WTC11 (cell line): ENCODE measurements around the gene GABRR1. TPM values are rescaled to one million over a fixed set of nuclear protein-coding genes. Genes with fewer than 3 reads are reported as not detected.
A peak's percentile ranks its signal among the peaks of the same experiment; 100 is the strongest.
"Not testable (repeated sequence)": the region's sequence is repeated elsewhere in the genome, so short reads cannot be mapped to it uniquely, and the experiment has no call there.

Source experiments
- ATAC-seq: fragments of 200-7000 bp; cut with Tn5 transposase; 2 replicates; pipeline ENCODE4 v1.10.0; 2021; ENCODE audit warnings: mild to moderate bottlenecking, moderate library complexity
- CTCF ChIA-PET: fragments of 300-600 bp; sonication (Branson Sonifier 250); formaldehyde crosslinking; loops from one replicate; lab custom pipeline; 2021; ENCODE audit warnings: antibody characterized with exemption; lab: Charles Lee
- POLR2A ChIA-PET: fragments of 350-600 bp; sonication (Branson Sonifier 250); formaldehyde crosslinking; loops from one replicate; lab custom pipeline; 2021; ENCODE audit warnings: antibody characterized with exemption; lab: Charles Lee
- DNase-seq: peaks from one replicate; pipeline ENCODE4 v3.0.0; 2021; ENCODE audit warnings: low spot score
- H3K27ac Mint-ChIP-seq: 2 replicates; pipeline ENCODE4 v1.8.0; 2021; ENCODE audit warnings: mixed read lengths
- H3K27me3 Mint-ChIP-seq: 2 replicates; pipeline ENCODE4 v1.8.0; 2021; ENCODE audit warnings: low read depth, mild to moderate bottlenecking, moderate library complexity, mixed read lengths
- H3K36me3 Mint-ChIP-seq: 2 replicates; pipeline ENCODE4 v1.8.0; 2021; ENCODE audit warnings: mixed read lengths
- H3K4me1 Mint-ChIP-seq: 2 replicates; pipeline ENCODE4 v1.8.0; 2022; ENCODE audit warnings: mixed read lengths
- H3K4me3 Mint-ChIP-seq: 2 replicates; pipeline ENCODE4 v1.8.0; 2021; ENCODE audit warnings: mild to moderate bottlenecking, moderate library complexity, mixed read lengths
- H3K9me3 Mint-ChIP-seq: 2 replicates; pipeline ENCODE4 v1.8.0; 2021; ENCODE audit warnings: mixed read lengths
- ETV6 ChIP-seq: sonication (generic); formaldehyde crosslinking; IDR thresholded peaks from 2 replicates; pipeline ENCODE4 v1.8.1; 2022; ENCODE audit warnings: mild to moderate bottlenecking, missing genetic modification reagents
- GABPB1 ChIP-seq: sonication (generic); formaldehyde crosslinking; IDR thresholded peaks from 2 replicates; pipeline ENCODE4 v1.8.1; 2023; ENCODE audit warnings: mild to moderate bottlenecking, missing genetic modification reagents
- SP1 ChIP-seq: sonication (generic); formaldehyde crosslinking; conservative IDR thresholded peaks from 2 replicates; pipeline ENCODE4 v1.8.1; 2022; ENCODE audit warnings: missing genetic modification reagents
- TEAD1 ChIP-seq: sonication (generic); formaldehyde crosslinking; IDR thresholded peaks from 2 replicates; pipeline ENCODE4 v1.8.0; 2022; ENCODE audit warnings: mild to moderate bottlenecking, missing genetic modification reagents
- TP53 ChIP-seq: sonication (generic); formaldehyde crosslinking; IDR thresholded peaks from 2 replicates; pipeline ENCODE4 v1.8.1; 2023; ENCODE audit warnings: mild to moderate bottlenecking, missing genetic modification reagents
- ZNF396 ChIP-seq: fragments of 250-450 bp; sonication (Bioruptor Pico); IDR thresholded peaks from 2 replicates; pipeline ENCODE4 v1.8.0; 2021; ENCODE audit warnings: mild to moderate bottlenecking, moderate library complexity, borderline replicate concordance
- ZNF416 ChIP-seq: fragments of 250-450 bp; sonication (Bioruptor Pico); IDR thresholded peaks from 2 replicates; pipeline ENCODE4 v1.9.0; 2021; ENCODE audit warnings: mild to moderate bottlenecking, inconsistent platforms
- total RNA-seq: library from RNA; stranded (reverse); gene quantifications from 3 replicates; pipeline ENCODE4 v1.2.3, GENCODE V29; 2021
- TF ChIP-seq, protein P1 (sequence below): sonication (generic); formaldehyde crosslinking; IDR thresholded peaks from 2 replicates; pipeline ENCODE4 v1.8.1; 2023; ENCODE audit warnings: mild to moderate bottlenecking, missing genetic modification reagents, moderate library complexity
- TF ChIP-seq, protein P2 (sequence below): sonication (generic); formaldehyde crosslinking; conservative IDR thresholded peaks from 2 replicates; pipeline ENCODE4 v1.8.1; 2022; ENCODE audit warnings: mild to moderate bottlenecking, missing genetic modification reagents
- TF ChIP-seq, protein P3 (sequence below): sonication (generic); formaldehyde crosslinking; IDR thresholded peaks from 2 replicates; pipeline ENCODE4 v1.8.0; 2022; ENCODE audit warnings: missing genetic modification reagents
- TF ChIP-seq, protein P4 (sequence below): fragments of 200-600 bp; IDR thresholded peaks from 2 replicates; pipeline ENCODE4 v1.8.0; 2022; ENCODE audit warnings: antibody characterized with exemption

GABRR1 gene
- total RNA-seq, 1 experiment from 2014 or later, result 0.24 TPM

DNA sequence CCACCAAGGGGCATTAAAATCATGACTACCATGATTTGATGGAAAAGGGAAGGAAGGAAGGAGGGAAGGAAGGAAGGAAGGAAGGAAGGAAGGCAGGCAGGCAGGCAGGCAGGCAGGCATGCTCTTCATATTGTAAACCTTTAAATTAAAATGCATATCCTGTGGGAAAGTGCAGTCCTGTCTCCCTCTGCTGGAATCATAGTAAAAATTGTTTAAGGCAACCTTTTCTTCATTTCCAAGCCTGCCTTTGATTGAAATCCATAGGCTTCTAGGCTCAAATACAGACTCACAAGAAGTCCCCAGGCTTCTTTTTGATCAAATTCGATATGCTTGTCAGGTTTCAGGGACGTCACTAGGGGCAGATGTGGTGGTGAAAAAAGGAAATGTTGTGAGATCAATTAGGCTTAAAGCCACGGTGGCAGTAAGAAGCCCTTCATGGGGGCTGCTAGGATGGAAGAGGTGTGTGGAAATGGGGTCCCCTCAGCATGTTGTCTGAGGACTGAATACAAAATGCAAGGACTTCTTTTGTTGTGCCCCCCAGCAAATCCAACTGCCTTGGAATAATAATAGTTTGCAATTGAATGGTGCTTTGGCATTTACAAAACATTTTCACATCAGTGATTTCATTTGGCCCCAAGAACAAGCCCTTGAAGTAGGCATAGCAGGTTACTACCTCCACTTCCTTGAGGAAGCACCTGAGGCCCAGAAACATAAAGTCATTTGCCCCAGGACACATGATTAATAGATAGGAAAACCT lies 25.6 kb upstream of the GABRR1 start:
- POLR2A ChIA-PET, result no interaction called here
- no peak for DNase-seq
- TF ChIP-seq TP53 (CRISPR knock-in tag) (no peak), ETV6 (CRISPR knock-in tag) (peak; percentile 72; the same call in 1 of the 2 replicates), SP1 (CRISPR knock-in tag) (0 out of 2 replicates have a peak, but pooled peaks have one; percentile 22)
- peak overlapping the region; percentile 28; the same call in 1 of the 2 replicates for H3K4me3 Mint-ChIP-seq
- peak overlapping the region; percentile 88 for H3K27ac Mint-ChIP-seq
- peaks cover 18% of the 10 kb centered on the region for H3K27me3 Mint-ChIP-seq
- H3K36me3 Mint-ChIP-seq, result peaks cover 6% of the 10 kb centered on the region; the same call in 1 of the 2 replicates
- peaks cover 6% of the 10 kb centered on the region for H3K9me3 Mint-ChIP-seq
- peaks cover 40% of the 10 kb centered on the region for H3K4me1 Mint-ChIP-seq
- CTCF ChIA-PET, result interaction anchor here (0.7 kb wide), 1 partner anchor 162 kb away, joined by 6 read pairs; the partner anchor contains the start of gene PNRC1
- peak; percentile 80 for ATAC-seq

GRCh38 chr6:89239338-89239737 lies 22.2 kb upstream of the GABRR1 start:
- ChIA-PET CTCF (interaction anchor here (0.6 to 0.9 kb wide), 4 partner anchors 126 to 689 kb away, joined by 3 to 4 read pairs (median 3); partner anchors contain the start of gene PNRC1), POLR2A (no interaction called here)
- peak; percentile 53 for ATAC-seq

DNA sequence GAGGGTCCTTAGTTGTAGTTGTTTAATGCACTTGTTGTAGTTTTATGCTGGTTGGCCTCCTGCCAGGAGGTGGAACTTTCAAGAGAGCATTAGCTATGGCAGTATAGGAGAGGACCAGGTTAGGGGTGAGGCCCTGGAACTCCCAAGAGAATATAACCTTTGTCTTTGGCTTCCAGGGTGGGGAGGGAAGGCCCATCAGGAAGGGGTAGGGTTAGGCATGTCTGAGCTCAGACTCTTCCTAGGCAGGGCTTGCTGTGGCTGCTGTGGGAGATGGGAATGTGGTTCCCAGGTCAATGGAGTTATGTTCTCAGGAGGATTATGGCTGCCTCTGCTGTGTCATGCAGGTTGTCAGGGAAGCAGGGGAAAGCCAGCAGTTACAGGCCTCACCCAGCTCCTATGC lies 20.0 kb upstream of the GABRR1 start:
- DNase-seq (no peak), ATAC-seq (no peak)
- Mint-ChIP-seq H3K27ac (no peak overlapping the region), H3K36me3 (peaks cover 47% of the 10 kb centered on the region), H3K4me1 (peaks cover 16% of the 10 kb centered on the region), H3K27me3 (peaks cover 2% of the 10 kb centered on the region; the same call in 1 of the 2 replicates), H3K4me3 (no peak overlapping the region), H3K9me3 (peaks cover 47% of the 10 kb centered on the region)
- CTCF ChIA-PET, result no interaction called here
- POLR2A ChIA-PET, result no interaction called here
- TF ChIP-seq GABPB1 (no peak), ZNF416 (CRISPR knock-in tag) (no peak), ZNF396 (no peak)
- TF ChIP-seq, protein P1, sequence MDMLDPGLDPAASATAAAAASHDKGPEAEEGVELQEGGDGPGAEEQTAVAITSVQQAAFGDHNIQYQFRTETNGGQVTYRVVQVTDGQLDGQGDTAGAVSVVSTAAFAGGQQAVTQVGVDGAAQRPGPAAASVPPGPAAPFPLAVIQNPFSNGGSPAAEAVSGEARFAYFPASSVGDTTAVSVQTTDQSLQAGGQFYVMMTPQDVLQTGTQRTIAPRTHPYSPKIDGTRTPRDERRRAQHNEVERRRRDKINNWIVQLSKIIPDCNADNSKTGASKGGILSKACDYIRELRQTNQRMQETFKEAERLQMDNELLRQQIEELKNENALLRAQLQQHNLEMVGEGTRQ (CRISPR knock-in tag), result no peak
- TF ChIP-seq, protein P2, sequence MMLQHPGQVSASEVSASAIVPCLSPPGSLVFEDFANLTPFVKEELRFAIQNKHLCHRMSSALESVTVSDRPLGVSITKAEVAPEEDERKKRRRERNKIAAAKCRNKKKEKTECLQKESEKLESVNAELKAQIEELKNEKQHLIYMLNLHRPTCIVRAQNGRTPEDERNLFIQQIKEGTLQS (CRISPR knock-in tag), result no peak
- TF ChIP-seq, protein P3, sequence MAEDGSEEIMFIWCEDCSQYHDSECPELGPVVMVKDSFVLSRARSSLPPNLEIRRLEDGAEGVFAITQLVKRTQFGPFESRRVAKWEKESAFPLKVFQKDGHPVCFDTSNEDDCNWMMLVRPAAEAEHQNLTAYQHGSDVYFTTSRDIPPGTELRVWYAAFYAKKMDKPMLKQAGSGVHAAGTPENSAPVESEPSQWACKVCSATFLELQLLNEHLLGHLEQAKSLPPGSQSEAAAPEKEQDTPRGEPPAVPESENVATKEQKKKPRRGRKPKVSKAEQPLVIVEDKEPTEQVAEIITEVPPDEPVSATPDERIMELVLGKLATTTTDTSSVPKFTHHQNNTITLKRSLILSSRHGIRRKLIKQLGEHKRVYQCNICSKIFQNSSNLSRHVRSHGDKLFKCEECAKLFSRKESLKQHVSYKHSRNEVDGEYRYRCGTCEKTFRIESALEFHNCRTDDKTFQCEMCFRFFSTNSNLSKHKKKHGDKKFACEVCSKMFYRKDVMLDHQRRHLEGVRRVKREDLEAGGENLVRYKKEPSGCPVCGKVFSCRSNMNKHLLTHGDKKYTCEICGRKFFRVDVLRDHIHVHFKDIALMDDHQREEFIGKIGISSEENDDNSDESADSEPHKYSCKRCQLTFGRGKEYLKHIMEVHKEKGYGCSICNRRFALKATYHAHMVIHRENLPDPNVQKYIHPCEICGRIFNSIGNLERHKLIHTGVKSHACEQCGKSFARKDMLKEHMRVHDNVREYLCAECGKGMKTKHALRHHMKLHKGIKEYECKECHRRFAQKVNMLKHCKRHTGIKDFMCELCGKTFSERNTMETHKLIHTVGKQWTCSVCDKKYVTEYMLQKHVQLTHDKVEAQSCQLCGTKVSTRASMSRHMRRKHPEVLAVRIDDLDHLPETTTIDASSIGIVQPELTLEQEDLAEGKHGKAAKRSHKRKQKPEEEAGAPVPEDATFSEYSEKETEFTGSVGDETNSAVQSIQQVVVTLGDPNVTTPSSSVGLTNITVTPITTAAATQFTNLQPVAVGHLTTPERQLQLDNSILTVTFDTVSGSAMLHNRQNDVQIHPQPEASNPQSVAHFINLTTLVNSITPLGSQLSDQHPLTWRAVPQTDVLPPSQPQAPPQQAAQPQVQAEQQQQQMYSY, result no peak

More at GRCh38 chr6:89239338-89239737, 22.2 kb upstream of the GABRR1 start:
- Mint-ChIP-seq H3K27ac (no peak overlapping the region), H3K27me3 (peaks cover 5% of the 10 kb centered on the region), H3K4me3 (no peak overlapping the region), H3K36me3 (peaks cover 27% of the 10 kb centered on the region), H3K4me1 (peaks cover 35% of the 10 kb centered on the region), H3K9me3 (peaks cover 27% of the 10 kb centered on the region)
- DNase-seq, result peak; percentile 32
- no peak for TF ChIP-seq TEAD1 (CRISPR knock-in tag)
- TF ChIP-seq, protein P4, sequence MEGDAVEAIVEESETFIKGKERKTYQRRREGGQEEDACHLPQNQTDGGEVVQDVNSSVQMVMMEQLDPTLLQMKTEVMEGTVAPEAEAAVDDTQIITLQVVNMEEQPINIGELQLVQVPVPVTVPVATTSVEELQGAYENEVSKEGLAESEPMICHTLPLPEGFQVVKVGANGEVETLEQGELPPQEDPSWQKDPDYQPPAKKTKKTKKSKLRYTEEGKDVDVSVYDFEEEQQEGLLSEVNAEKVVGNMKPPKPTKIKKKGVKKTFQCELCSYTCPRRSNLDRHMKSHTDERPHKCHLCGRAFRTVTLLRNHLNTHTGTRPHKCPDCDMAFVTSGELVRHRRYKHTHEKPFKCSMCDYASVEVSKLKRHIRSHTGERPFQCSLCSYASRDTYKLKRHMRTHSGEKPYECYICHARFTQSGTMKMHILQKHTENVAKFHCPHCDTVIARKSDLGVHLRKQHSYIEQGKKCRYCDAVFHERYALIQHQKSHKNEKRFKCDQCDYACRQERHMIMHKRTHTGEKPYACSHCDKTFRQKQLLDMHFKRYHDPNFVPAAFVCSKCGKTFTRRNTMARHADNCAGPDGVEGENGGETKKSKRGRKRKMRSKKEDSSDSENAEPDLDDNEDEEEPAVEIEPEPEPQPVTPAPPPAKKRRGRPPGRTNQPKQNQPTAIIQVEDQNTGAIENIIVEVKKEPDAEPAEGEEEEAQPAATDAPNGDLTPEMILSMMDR, result 0 out of 2 replicates have a peak, but pooled peaks have one; percentile 13

DNA sequence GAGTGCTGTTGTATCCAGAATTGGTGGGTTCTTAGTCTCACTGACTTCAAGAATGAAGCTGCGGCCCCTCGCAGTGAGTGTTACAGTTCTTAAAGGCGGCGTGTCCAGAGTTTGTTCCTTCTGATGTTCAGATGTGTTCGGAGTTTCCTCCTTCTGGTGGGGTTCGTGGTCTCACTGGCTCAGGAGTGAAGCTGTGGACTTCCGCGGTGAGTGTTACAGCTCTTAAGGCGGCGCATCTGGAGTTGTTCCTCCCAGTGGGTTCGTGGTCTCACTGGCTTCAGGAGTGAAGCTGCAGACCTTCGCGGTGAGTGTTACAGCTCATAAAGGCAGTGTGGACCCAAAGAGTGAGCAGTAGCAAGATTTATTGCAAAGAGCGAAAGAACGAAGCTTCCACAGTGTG lies 16.4 kb upstream of the GABRR1 start:
- ATAC-seq, H3K27me3 Mint-ChIP-seq, DNase-seq, H3K4me1 Mint-ChIP-seq, H3K4me3 Mint-ChIP-seq, H3K27ac Mint-ChIP-seq, POLR2A ChIA-PET, CTCF ChIA-PET: not testable (repeated sequence)
- H3K36me3 Mint-ChIP-seq, result peaks cover 58% of the 10 kb centered on the region
- peaks cover 57% of the 10 kb centered on the region for H3K9me3 Mint-ChIP-seq
